Activated CD8-positive, alpha-beta memory T cell treated with anti-CD3 and anti-CD28 coated beads for 48 hours (primary cell): ENCODE measurements around the gene FBN3.

Source experiments
- DNase-seq, 3 experiments: peaks; one replicate each; pipeline ENCODE4 v3.0.0-alpha.2; 2020; ENCODE audit warnings: low read depth in 2 of 3, low spot score in 2 of 3

FBN3 gene

DNA sequence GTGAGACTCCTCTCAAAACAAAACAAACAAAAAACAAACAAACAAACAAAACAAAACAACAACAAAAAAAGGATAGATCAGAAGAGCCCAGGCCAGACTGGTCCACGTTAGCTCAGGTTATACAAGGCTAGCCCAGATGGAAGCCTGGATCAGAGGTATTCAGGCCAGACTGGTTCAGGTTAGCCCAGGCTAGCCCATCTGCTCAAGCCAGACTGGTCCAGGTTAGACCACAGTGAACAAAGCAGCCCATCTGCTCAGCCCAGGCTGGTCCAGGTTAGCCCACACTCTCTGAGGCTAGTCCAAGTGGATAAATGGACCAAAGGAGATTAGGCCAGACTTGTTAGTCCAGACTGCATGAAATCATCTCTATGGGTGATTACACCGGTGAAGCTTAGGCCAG is 55.7 kb downstream of the FBN3 start:
- DNase-seq: no peak

DNA sequence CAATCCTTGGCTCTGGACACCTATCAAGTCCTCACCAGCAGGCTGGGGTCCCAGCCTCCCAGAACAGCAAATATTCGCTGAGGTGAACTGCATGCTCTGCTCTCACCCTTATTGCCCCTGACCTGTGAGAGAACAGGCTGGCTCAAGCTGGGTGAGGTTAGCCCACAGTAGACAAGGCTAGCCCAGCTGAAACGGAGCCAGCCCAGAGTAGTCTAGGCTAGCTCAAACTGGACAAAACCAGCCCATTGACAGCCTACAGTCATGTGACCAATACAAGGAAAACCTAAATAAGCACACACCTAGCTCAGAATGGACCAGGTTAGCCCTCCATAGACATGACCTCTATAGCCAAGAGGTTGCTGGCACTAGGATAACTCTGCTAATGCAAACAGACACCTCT is 58.4 kb downstream of the FBN3 start:
- no peak for DNase-seq

DNA sequence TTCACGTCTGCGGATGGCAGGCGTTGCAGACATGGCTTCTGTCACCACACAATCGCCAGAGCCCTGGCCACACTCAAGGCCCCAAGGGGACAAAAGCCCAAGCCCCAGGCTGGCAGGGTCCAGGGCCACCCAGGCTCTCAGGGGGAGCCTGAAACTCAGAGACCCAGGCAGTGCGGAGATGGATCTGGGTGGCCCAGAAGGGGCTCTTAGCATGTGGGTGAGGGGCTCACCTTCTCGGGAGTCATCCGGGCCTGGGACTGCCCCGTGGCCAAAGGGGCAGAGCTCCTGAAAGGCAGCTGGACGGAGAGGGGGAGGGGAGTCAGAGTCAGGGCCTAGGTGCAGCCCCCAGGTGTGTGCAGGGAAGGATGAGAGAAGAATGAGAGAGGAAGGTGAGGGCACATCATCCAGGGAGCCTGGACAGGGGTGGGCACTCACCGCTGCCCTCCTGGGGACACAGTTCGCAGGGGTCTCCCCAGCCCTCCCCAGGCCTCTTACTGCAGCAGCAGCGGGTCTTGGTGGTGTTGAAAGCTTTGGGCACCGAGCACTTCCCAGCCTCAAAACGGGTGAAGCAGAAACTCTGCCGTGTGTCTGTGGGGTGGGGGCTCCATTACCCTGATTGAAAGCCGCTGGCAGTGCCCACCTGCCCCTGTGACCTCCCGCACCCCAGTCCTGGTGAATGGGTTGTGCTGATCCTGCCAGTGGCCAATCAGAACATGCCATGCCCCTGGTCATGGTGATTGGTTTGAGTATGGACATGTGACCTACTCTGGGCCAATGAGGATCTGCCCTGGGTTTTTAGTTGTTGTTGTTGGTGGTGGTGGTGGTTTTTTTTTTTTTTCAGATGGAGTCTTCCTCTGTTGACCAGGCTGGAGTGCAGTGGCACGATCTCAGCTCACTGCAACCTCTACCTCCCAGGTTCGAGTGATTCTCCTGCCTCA is 59.5 kb downstream of the FBN3 start:
- DNase-seq: no peak

DNA sequence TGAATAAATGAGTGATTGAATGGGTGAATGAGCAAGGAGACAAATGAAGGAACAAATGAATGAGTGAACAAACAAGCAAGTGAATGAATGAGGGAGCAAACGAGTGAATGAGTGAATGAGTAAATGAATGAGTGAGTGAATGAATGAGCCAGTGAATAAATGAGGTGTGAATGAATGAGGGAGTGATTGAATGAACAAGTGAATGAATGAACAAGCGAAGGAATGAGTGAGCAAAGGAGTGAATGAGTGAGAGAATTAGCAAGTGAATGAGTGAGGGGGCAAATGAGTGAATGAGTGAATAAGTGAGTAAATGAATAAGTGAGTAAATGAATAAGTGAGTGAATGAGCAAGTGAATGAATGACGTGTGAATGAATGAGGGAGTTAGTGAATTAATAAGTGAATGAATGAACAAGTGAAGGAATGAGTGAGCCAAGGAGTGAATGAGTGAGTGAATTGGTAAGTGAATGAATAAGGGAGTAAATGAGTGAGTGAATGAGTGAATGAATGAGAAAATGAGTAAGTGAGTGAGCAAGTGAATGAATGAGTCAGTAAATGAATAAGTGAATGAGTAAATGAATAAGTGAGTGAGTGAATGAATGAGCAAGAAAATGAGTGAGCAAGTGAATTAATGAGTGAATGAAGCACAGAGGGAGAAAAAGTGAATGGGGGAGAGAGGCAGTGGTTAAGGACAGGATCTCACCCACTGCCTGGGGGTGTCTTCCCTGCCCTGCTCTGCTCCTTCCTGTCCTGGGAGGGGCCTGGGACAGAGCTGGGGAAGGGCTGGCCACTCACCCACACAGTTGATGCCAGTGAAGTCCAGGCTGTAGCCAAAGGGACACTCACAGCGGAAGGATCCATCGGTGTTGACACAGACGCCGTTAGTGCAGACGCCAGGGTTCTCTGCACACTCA is 60.4 kb downstream of the FBN3 start:
- no peak for DNase-seq

DNA sequence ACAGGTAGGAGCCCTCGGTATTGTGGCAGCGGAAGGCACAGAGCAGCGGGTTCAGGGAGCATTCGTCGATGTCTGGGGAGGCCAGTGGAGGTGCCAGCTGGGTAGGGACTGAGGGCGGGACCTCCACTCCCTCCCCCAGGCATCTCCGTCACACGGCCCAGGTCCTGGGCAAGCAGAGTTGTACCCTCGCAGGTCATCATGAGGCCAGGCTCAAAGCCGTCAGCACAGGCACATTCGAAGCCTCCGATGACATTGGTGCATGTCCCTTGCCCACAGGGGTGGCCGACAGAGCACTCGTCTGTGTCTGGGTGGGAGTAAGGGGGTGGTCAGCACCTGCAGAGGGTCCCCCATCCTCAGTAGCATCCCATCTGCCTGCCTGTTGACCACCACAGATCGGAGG is 61.5 kb downstream of the FBN3 start:
- DNase-seq: no peak

DNA sequence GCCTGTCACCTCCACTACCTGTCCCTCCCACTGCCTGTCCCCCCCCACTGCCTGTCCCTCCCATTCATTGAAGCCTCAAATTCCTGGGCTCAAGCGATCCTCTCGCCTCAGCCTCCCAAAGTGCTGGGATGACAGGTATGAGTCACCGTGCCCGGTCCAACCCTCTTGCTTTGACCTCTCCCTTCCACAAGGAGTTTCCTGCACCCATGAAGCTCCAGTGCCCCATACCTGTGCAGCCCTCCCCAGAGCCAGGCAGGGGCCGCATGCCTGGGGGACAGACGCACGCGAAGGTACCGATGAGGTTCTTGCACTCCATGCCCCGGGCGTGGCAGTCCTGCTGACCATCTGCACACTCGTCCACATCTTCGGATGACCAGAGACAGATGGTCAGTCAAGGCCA is 62.5 kb downstream of the FBN3 start:
- no peak for DNase-seq

DNA sequence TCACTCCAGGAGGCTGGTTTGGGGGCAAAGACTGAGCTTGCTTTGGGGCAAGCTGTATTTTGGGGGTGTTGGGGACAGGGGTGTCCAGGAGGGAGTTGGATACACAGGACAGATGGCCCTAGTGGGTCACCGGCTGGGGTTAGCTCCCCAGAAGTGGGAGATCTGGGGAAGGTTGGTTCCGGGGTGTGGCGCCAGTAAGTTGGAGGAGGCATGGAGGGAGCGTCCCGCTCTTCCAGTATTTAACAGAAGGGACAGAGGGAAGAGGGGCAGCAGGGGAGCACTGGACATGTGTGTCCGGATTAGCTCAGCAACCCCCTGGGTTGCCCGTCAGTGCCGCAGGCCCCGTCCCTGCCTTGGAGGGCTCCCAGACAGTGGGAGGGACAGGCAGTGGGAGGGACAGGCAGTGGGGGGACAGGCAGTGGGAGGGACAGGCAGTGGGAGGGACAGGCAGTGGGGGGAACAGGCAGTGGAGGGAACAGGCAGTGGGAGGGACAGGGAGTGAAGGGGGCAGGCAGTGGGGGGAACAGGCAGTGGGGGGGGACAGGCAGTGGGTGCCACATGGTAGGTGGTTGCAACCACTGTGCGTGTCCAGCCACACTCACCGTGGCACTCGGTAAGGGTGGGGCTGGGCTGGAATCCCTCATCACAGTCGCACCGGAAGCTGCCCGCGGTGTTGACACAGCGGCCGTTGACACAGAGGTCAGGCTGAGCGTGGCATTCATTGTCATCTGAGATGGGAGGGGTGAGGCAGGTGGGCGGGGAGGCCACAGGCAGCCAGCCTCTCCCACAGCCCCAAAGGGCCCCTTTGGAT is 63.6 kb downstream of the FBN3 start:
- no peak for DNase-seq

DNA sequence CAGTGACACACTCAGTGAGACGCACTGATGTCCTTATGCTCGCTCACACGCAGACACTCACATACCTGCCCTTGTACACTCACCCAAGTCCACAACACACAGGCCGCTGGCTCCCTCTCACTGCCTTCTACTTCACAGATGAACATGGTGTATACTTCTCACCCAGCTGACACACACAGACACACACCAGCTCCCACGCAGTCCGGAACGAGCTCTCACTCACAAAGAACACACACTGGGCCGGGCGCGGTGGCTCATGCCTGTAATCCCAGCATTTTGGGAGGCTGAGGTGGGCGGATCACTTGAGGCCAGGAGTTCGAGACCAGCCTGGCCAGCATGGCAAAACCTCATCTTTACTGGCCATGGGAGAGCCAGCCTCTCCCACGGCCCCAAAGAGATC is 65.2 kb downstream of the FBN3 start:
- no peak for DNase-seq

DNA sequence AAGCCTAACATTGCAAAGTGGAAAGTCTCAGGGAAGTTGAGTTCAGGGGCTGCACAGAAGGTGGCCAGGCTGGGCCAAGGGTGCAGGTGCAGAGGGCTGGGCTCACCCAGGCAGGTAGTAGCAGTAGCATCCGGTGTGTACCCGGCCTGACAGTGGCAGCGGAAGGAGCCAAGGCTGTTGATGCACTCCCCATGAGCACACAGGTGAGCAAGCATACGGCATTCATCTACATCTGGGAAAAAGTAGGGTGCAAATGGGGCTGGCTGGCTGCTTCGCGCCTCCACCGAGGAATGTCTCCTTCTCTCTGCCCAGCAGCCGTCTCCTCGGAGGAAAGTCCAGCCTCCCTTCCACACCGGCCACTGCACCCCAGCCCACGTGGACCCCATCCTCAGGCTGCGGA is 66.3 kb downstream of the FBN3 start:
- DNase-seq: no peak

DNA sequence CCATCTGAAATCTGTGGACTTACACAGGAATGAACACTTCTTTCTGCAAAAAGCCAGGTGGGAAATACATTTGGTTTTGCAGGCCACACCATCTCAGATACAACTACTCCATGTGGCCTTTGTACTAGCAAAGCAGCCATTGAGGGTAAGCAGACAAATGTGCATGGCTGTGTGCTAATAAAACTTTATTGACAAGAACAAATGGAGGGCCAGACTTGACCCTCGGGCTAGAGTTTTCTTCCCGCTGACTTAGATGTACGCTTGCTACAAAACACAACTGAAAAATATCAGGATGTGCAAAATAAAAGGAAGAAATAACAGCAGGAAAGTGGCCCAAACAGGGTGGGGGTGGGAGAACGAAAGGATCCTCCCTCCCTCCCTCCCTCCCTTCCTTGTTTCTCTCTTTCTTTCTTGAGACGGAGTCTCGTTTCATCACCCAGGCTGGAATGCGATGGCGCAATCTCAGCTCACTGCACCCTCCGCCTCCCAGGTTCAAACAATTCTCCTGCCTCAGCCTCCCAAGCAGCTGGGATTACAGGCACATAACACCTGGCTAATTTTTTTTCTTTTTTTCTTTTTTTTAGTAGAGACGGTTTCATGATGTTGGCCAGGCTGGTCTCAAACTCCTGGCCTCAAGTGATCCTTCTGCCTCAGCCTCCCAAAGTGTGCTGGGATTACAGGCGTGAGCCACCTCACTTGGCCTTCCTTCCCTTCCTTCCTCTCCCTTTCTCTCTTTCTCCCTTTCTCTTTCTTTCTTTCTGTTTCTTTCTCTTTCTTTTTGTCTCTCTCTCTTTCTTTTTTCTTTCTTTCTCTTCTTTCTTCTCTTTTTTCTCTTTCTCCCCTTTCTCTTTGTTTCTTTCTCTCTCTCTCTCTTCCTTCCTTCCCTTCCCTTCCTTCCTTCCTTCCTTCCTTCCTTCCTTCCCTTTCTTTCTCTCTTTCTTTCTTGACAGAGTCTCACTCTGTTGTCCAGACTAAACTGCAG is 67.5 kb downstream of the FBN3 start:
- no peak for DNase-seq

DNA sequence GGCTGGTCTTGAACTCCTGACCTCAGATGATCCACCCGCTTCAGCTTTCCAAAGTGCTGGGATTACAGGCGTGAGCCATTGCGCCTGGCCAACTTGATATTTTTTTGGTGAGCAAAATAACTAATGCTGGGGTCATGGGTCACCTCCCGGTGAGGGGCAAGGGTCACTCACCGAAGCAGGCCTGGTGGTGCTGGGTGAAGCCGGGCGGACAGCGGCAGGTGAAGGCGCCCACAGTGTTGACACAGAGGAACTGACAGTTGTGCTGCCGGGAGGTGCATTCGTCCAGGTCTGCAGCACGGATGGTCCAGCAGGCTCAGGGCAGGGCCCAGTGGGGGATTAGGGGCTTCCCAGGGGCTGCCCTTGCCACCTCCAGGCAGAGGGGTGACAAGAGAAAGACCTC is 68.6 kb downstream of the FBN3 start:
- DNase-seq: no peak

DNA sequence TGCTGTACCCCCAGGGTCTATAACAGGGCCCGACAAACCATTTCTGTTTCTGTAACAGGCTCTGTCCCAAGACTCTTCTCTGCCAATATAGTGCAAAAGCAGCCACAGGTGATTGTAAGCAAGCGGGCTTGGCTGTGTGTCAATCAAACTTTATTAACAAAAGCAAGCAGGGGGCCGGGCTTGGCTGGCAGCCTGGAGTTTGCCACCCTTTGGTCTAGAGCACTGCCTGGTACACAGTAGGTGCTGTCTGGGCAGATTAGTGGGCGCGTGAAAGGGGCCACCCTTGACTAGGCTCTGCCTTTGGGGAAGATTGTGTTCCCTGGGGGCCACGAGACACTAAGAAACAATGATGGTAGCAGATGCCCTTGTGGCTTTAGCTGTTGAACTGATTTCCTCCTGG is 69.4 kb downstream of the FBN3 start:
- DNase-seq: no peak

DNA sequence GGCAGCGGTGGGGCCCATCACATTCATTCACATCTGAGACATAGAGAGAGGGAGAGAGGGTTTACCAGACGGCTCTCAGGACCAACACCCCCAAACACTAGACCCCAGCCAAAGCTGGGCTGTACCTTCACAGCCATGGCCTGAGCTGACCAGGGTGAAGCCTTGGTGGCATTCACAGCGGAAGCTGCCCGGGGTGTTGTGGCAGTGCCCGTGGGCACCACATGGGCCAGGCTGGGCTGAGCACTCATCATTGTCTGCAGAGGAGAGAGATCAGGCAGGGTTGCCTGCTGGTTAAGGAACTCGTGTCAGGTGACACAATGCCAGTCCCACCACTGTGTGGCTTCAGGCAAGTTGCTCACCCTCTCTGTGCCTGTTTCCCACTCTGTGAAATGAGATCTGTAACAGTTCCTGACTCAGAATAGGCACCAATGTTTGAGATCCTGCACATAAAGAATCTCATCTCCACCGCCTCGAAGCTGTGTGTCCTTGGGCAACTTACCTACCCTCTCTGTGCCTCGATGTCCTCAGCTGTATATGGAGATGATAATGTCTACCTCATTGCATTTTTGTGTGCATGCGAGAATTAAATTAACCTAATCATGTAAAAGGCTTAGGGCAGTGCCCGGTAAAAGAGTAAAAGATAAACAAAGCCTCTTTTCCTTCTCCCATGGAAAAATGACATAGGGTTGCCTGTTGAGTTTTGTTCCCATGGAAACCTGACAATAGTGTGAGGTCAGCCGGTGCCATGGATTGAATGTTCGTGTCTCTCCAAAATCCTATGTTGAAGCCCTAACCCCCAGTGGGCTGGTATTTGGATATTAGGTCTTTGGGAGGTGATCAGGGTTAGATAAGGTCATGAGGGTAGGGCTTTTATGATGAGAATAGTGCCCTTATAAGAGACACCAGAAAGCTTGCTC is 74.0 kb downstream of the FBN3 start:
- DNase-seq: no peak

DNA sequence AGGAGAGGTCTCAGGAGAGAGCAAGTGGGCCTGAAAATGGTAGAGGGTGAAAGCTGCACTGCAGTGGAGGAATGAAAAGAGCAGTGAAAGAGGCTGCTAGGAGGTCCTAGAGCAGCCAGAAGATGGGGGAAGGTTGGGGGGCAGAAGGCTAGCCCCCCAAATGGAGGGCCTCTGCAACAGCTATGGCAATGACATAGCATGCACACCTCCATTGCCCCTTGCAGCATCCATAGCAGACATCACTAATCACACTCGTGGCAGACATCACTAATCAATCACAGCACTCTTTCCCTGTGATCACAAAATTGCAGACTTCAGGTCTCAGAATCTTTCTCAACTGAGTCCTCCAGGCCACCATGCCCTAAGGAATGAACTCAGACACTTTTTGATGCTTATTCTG is 74.9 kb downstream of the FBN3 start:
- DNase-seq: no peak

DNA sequence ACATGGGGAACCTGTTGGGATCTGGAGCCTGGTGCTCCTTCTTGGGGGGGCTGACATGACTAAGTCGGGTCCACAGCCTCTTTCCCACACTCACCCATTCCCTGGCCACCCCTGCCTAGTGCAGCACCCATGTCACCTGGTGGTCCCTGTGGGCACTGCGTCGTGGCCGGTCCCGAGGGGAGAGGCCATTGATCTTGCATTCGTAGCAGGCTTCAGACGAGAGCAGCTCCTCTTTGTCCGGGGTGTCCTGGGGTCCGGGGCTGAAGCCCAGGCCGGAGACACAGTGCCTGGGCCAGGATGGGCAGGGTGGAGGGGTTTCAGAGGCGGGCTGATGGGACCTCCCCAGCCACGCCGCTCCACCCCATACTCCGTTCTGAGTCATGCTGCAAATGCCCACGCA is 77.5 kb downstream of the FBN3 start:
- no peak for DNase-seq

DNA sequence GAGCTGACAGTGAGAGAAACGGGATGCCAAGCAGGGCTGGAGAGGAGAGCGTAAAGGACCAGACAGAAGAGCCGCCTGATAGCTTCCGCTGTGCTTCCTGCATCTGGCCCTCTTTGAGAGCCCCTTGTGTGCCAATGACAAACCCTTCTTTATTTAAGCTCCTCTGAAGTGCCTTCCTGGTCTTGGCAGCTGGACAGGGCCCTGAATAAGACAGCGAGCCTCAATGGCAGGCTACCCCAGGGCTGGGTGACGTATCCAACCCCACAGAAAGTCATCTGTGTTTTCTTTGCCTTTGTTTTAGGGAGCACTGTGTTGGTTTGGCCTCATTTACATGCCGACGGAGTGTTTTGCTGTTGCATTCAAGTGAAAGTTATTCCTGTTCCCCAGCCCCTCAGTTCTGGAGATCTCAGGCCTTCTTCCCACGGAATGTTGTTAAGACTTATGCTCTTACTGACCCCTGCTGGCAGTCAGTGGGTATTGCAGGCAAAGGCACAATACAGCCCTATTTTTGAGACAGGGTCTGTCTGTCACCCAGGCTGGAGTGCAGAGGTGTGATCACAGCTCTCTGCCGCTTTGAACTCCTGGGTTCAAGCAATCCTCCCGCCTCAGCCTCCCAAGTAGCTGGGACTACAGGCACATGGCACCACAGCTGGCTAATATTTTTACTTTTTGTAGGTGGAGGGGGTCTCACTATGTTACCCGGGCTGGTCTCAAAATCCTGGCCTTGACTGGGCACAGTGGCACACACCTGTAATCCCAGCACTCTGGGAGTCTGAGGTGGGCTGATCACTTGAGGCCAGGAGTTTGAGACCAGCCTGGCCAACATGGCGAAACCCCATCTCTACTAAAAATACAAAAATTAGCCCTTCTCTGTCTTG is 80.1 kb downstream of the FBN3 start:
- DNase-seq: no peak

DNA sequence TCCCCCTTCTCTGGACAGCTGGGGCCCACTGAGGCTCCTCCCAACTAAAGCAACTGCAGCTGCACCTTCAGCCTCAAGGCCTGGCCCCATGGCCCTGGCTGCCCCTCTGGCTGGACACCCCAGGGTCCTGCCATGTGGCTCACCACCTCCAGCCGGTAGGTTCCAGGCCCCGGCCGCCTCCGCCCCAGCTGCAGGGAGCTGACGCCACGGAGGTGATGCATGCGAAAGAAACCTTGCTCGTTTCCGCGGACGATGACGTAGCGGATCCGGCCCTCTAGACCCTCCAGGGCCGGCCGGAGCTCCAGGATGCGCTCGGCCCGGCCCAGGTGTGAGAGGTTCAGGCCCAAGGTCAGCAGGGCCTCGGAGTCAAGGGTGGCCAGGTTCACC is 83.5 kb downstream of the FBN3 start:
- DNase-seq: no peak
